ENCODE data around the gene MBD4. TPM values are rescaled to one million over a fixed set of nuclear protein-coding genes. Genes with fewer than 3 reads are reported as not detected.
"Not testable (repeated sequence)": the region's sequence is repeated elsewhere in the genome, so short reads cannot be mapped to it uniquely, and the experiment has no call there.

Gene MBD4
- total and polyA plus RNA-seq, 2 of the 4 experiments (the other 2 are of a cell fraction): 13.8 to 15.0 TPM

GRCh38 chr3:129487868-129488335 lies 48.2 kb upstream of the MBD4 start:
- H2BK15ac ChIP-seq (ENCODE audit: low read depth, low read length); H2AK9ac ChIP-seq (replicated peaks; ENCODE audit: low read depth, low read length, poor library complexity); H4K5ac ChIP-seq (ENCODE audit: low read depth, low read length); CTCF ChIA-PET; POLR2A ChIA-PET (ENCODE audit: unreplicated experiment); BruUV-seq (replicated peaks); H3K4me2 ChIP-seq (ENCODE audit: low read depth, low read length); H3K36me3 ChIP-seq (ENCODE audit: control insufficient read depth, insufficient read depth, low read length); H2AFZ ChIP-seq (replicated peaks; ENCODE audit: low read length, poor library complexity); H2BK20ac ChIP-seq (ENCODE audit: low read depth, low read length); ATAC-seq (ENCODE audit: low read depth); H3K9me3 ChIP-seq (ENCODE audit: control insufficient read depth, insufficient read depth, low read length); DNase-seq; H4K8ac ChIP-seq (ENCODE audit: low read depth in 2 of 2, low read length in 2 of 2); H3K27ac ChIP-seq (ENCODE audit: insufficient read depth, low read length); H4K20me1 ChIP-seq (ENCODE audit: insufficient read depth, low read length); H3K23ac ChIP-seq (ENCODE audit: low read depth, low read length); dilution Hi-C loops (cut with HindIII; ENCODE audit: low sequenced_read_pairs, unreplicated experiment); H3K56ac ChIP-seq (ENCODE audit: extremely low read depth, insufficient read depth, low read length); H2BK5ac ChIP-seq (ENCODE audit: low read depth, low read length, poor library complexity, severe bottlenecking); H3K9ac ChIP-seq (ENCODE audit: low read depth, low read length); H2BK120ac ChIP-seq (ENCODE audit: low read depth, low read length); H3K18ac ChIP-seq (ENCODE audit: low read depth, low read length); H3K14ac ChIP-seq (replicated peaks; ENCODE audit: low read depth, low read length); H3K27me3 ChIP-seq (ENCODE audit: control insufficient read depth, insufficient read depth, low read length); H3K4me3 ChIP-seq (ENCODE audit: insufficient read depth, low read depth, low read length); H4K91ac ChIP-seq (ENCODE audit: insufficient read depth, low read depth, low read length); in situ Hi-C loops (cut with MboI; ENCODE audit: low sequenced_read_pairs): not testable (repeated sequence)
- peak overlapping the region; percentile 83; the same call in 1 of the 2 replicates for H2AK5ac ChIP-seq (ENCODE audit: low read depth, low read length)
- intact Hi-C loops (cut with micrococcal nuclease): loop anchor here (5.0 kb wide), 1 partner anchor 46 kb away; the partner anchor contains the start of gene IFT122
- 0 out of 2 replicates have a peak overlapping the region, but pooled peaks have one; percentile 13 for H3K4ac ChIP-seq (ENCODE audit: low read depth, low read length)
- H3K4me1 ChIP-seq (ENCODE audit: control insufficient read depth, insufficient read depth, low read length): peaks cover 34% of the 10 kb centered on the region
- WGBS, 2 experiments (ENCODE audit: extremely low coverage in 2 of 2, insufficient read length in 1 of 2): no CpG with 5 or more reads among the region's 4 CpGs
- H3K9me1 ChIP-seq (ENCODE audit: insufficient read depth, low read length): peaks cover 22% of the 10 kb centered on the region
- H3K79me1 ChIP-seq (ENCODE audit: low read depth in 1 of 2, low read length in 2 of 2): peaks cover 2 to 22% of the 10 kb centered on the region in 2 experiments; a peak in 2 of 4 replicates

Measured in IMR-90 (cell line).